Fibroblast of skin of right biceps (primary cell): ENCODE measurements around the gene RXRA.

ENCODE experiments used
- DNase-seq: peaks from one replicate; pipeline ENCODE4 v3.0.0-alpha.2; 2013

The RXRA gene

DNA sequence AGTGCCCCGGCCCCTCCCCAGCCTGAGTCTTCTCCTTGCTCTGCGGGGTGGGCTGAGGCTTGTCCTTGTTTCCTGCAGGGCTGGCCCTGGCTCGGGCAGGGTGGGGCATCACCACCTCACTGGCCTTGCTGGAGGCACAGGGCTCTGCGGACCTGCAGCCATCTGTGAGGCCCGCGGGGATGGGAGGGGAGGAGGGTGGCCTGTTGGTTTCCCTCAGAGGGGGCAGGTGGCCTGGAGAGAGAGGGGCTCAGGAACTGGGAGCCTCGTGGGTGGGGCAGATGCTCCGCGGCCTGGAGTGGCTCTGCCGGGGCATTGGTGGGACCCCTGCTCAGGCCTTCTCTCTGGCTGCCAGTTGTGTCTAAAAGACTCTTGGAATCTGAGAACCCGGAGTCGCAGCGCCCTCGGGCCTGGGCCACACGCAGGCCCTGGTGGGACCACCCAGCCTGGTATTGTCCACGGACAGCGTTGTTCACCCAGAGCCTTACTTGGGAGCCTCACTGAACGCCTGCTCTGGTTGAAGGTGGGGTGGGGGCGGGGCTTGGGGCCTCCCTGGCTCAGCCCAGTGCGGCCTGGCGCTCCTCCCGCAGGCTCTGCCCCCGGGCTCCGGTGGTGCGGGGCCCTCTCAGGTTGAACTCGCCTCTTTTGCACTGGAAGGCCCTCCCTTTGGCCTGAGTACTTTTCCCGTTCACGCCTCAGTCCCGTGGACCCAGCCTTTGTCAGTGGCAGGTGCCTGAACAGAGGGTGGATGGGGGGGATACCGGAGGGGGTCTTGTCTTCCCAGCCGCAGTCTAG is 111.3 kb downstream of the RXRA start:
- DNase-seq: no peak

DNA sequence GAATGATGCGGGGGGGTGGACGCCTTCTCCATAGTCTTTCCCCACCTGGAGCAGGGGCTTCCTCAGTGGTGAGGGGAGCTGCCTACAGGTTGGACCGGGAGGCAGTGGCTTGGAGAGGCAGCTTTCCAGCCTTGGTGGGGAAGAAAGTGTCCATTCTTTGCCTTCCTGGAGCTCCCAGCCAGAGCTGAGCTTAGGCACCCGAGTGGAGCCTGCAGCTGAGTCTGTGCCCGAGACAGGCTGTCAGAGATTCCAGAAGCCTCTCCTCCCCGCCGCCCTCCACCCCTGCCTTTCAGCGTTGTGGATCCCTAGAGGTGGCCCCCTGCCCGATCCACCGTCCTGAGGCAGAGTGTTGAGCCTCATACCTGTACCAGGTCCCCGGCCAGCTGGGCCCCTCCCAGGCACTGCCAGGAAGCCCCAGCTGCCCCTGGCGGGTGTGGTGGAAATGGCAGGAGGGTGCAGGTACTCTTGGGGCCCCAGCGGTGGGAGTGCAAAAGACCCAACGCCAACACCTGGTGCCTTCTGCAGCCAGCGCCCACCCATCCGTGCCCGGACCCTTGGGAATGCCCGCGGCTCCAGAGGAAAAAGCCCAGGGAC is 112.0 kb downstream of the RXRA start:
- no peak for DNase-seq

DNA sequence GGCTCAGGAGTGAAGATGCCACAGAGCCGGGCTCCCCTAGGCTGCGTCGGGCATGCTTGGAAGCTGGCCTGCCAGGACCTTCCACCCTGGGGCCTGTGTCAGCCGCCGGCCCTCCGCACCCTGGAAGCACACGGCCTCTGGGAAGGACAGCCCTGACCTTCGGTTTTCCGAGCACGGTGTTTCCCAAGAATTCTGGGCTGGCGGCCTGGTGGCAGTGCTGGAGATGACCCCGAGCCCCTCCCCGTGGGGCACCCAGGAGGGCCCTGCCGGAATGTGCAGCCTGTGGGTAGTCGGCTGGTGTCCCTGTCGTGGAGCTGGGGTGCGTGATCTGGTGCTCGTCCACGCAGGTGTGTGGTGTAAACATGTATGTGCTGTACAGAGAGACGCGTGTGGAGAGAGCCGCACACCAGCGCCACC is 113.1 kb downstream of the RXRA start:
- no peak for DNase-seq

DNA sequence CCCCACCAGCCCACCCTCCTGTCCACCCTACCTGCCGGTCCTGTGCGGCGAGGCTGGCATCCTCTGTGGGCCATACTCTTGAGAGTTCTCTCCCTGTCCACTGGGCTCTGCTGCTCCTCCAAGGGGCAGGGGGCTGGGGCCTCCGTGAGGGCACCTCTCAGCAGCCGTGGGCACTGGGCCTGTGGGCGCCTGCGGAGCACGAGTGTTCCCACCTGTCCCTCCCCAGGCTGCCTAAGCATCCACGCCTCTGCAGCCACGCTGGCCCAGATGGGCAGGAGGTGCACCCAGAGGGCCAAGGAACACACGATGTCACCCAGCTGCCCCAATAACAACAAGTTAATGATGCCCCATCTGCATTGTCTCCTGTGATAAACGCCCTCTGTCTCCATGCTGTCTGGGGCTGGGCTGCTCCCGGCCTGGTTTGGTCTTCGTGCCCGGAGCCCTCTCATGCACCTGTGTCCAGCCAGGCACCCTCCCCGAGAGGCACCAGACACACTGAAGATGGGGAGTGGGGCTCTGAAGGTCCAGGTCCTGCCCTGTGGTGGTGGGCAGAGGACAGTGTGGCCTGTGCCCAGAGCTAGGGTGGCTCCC is 114.5 kb downstream of the RXRA start:
- DNase-seq: no peak

DNA sequence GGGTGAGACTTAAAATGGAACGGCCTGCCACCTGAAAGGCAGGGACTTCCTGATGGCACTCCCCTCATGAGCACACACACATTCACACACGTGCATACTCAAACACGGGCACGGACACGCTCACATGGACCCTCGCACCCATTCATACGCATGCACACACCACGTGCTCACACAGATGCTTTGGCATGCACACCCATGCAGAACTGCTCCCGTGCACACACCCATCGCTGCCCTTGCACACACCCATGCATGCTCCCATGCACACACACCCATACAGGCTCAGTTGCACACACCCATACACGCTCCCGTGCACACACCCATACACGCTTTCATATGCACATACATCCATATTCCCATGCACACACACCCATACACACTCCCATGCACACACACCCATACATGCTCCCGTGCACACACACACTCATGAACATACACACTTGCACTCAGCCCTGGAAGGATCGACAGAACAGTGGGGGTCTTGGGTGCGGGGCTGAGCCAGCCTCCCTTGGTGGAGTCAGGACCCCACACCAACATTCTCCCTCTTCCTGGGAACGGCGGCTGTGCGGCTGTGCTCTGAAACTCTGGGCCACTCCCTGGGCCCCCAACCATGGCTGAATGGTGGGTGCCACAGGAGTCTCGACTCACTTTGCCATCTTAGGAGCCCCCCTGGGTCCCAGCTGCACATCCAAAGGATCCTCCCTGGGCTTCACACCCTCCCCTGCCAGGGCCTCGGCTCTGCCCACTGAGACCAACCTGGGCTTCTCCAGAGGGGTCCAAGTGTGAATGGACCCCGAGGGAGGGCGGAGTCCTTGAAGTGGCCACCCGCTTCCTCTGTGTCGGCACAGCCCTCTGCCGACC is 115.2 kb downstream of the RXRA start:
- no peak for DNase-seq

DNA sequence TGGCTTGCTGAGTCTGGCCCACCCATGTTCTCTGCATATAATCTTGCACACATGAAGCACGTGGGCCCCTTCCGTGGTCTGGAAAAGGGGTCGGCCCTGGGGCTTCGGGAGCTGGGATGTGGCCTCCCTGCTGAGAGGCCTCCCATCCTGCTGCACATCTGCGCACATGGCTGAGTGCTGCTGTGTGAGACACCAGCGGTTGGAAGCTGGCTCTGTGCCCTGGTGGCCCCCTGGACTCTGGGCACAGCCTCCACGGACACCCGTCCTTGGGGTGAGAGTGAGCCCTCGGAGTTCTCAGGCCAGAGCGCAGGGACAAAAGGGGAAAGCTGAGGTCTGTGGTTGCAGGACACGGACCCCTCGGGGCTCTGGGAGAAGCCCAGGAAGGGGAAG is 115.8 kb downstream of the RXRA start:
- peak; percentile 56 for DNase-seq

DNA sequence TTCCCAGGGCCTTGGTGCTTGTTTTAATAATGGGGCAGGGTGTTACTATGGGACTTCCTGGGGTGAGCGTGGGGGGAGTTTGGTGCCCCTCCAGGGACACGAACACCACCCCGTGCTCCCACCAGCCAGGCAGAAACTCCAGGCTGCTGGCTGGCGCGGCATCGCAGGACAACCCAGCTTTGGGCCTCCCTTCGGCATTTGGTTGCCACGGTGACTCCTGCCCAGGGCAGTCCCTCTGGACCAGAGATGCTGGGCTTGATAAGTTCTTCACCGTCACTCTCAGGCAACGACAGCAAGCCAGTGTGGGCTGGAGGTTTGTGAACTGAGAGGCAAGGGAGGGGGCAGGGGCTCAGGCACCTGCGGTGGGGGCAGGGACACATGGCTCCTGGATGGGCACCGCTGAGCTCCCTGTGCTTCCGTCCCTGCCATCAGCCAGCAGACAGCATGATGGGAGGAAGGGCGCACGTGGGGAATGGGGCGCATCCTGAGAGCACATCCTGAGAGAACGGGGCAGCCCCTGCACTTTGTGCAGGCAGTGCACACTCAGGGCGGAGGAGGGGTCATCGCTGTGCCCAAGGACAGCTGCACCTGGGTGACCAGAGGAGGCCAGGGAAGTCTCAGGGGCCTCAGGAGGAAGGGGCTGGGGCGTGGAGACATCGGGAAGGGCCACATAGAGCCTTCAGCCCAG is 116.4 kb downstream of the RXRA start:
- DNase-seq: peak; percentile 51

DNA sequence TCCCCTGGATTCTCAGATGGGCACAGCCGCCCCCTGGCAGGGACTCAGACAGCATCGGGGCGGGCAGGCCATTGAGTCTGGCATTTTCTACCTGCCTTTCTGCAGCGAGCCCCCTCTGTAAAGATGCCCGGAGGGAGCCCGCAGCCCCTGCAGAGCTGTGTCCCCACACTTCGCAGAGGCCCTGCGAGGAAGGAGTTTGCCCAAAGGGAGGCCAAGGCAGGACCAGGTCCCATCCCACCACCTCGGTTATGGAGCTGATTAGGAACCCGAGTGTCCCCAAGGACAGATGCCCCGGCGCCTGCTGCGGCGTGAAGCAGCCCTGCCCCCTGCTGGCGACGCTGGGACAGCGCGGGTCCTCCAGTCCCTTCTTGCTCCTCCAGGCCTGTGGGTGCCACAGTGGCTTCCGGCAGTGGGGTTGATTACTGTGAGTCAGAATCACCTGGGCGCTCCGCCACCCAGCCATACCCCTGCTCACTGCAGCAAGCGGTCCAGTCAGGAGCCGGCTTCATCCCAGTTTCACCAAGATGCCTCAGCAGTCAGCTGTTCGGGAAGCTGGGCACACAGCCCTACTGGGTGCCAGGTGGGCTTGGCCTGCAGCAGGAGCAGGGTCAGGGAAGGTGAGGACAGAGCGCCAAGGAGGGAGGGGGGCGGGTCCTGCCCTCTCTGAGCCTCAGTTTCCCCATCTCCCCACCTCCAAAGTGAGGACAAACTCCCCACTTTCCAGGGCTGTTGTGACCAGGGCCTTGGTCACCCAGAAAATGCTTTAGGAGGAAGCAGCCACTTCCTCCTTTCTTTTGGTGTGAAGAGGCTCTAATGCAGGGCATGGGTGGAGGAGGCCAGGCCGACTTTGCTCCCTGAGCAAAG is 117.2 kb downstream of the RXRA start:
- peak; percentile 90 for DNase-seq

DNA sequence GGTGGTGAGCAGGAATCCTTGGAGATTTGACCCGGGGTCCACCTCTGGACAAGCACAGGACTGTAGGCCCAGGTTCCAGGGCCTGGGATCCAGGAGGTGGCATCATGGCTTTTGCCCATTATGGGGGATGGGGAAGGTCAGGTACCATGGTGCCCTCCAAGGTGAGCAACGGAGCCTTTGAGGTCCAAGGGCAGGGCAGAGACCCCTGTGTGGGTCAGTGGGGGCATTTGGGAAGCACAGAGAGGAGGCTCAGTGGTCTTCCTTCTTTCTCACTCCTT is 117.7 kb downstream of the RXRA start:
- no peak for DNase-seq

DNA sequence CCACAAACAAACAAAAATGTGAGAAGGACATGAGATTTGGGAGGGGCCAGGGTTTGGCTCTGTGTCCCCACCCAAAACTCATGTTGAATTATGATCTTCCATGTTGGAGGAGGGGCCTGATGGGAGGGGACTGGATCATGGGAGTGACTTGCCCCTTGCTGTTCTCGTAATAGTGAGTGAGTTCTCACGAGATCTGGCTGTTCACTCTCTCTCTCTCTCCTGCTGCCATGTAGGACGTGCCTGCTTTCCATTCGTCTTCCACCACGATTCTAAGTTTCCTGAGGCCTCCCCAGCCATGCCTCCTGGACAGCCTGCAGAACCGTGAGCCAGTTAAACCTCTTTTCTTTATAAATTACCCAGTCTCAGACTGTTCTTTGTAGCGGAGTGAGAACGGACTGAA is 118.7 kb downstream of the RXRA start:
- DNase-seq: no peak

DNA sequence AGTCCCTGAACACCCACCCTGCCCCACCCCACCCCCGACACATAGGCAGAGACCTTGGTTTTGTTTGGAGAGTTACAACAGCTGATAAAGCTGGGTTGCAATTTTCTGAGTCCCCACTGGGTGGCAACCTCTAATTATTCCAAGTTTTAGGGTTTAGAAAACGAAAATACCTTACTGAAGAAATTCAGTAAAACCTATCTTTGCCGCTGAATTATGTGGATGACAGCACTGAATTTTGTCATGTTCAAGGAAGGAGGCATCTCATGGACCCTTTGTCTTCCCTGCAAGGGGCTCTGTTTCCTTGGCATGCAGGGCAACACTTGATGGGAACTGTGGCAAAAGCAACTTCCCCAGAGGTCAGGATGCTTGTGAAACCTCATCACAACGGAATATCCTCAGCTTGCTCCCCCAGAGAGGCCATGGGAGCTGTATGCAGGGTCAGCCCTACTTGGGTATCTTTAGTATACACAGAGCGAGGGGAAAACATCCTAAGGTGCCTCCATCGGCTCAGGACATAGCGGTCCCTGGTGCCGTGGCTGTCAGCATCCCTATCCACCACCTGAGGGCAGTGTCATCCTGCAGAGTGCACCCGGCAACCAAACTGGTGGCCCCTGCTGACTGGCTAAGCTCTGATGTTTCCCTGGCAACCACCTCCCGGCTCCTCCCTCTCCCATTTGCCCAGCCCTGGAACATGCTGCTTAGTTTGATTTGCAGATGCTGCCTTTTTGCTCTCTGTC is 123.1 kb downstream of the RXRA start:
- DNase-seq: peak; percentile 94

DNA sequence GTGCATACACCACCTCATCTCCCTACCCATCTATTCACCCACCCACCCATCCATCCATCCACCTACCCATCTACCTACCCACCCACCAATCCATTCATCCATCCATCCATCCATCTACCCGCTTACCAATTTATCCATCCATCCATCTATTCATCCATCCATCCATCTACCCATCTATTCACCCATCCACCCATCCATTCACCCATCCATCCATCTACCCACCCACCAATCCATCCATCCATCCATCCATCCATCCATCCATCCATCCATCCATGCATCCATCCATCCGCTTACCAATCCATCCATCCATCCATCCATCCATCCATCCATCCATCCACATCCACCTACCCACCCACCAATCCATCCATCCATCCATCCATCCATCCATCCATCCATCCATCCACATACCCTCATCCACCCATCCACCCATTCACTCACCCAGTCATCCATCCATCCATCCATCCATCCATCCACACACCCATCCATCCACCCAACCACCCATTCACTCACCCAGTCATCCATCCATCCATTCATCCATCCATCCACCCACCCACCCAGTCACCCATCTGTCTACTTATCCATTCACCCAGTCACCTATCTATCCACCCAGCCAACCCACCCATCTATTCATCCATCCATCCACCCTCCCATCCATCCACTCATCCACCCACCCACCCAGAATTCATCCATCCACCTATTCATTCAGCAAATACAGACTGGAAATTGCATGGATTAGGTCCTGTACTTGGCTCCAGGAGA is 125.6 kb downstream of the RXRA start:
- no peak for DNase-seq

DNA sequence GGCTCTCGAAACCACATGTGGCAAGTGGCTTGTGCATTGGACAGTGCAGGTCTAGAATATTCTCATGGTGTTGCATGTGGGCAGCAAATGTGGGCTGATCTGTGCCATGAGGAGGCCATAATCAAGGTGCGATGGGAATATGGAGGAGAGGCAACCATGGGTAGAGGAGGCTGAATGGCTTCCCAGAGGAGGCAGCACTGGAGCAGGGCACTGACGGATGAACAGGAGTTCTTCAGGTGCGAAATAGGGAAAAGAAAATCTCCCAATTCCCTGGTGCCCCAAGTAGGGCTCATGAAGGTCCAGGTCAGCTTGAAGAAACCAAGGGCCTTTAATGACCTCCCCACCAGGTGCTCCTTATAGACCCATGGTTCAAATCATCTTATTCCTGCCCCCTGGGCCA is 126.5 kb downstream of the RXRA start:
- no peak for DNase-seq

DNA sequence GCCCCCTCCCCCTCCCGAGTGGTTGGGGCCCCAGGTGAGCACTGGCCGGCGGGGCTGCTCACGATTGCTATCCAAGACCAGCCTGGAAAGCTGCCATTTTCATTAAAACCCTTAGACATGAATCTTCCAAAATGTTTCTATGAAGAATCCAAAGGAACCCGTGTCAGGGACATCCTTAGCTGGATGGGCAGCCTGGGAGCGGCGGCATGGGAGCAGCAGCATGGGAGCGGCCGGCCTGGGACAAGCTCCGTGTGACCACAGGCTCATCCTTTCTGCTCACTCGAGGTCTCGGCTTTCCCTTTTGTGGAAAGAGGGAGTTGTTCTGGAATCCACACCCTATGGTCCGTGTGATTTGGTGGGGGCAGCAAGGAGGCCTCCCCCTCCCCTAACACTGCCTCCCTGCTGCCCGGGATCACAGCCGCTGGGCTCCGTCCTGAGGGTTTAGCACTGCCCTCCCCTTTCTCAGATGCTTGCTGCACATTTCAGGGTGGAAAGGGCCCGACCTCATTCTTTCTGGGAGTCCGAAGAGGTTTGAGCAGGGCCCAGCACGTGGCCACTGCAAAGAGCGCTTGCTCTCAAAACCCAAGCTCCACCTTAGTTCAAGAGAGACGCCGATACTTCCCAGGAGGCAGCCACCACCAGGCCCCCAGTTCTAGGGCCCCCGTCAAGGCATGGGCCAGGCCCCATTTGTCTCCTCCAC is 127.7 kb downstream of the RXRA start:
- no peak for DNase-seq

DNA sequence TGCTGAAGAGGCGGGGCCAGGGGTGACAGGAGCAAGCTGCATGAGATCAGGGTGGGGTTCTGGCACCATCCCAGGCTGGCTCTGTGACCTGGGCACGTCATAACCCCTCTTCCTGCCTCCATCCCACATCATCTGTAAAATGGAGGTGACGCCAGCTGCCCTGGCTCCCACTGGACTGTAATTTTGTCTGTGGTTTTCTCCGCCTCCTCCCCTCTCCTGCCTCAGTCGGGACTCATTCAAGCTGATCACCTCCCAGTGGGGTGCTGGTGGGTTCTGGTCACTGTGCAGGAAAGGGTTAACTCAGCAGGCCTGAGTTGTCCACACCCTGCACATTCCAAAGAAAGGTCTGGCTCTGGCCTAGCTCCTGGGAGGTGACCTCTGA is 128.2 kb downstream of the RXRA start:
- DNase-seq: no peak

DNA sequence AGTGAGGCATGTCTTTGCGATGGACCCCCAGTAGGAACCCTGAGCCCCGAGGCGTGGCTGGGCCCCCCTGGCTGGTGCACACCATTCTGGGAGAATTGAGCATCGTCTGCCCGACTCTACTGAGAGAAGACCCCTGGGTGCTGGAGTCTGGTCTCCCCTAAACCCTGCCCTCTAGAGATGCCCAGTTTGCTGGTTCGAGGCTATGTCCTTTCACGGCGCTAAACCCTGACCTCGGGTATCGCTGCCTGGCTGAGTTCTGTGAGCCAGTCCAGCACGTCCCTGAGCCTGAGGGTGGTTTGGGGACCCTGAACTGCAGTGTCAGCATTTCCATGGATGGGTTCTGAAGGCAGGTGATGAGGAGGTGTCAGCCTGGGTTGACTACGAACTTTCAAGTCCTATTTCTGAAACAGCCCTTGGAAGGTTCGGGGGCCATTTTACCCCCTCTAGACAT is 128.8 kb downstream of the RXRA start:
- DNase-seq: no peak

DNA sequence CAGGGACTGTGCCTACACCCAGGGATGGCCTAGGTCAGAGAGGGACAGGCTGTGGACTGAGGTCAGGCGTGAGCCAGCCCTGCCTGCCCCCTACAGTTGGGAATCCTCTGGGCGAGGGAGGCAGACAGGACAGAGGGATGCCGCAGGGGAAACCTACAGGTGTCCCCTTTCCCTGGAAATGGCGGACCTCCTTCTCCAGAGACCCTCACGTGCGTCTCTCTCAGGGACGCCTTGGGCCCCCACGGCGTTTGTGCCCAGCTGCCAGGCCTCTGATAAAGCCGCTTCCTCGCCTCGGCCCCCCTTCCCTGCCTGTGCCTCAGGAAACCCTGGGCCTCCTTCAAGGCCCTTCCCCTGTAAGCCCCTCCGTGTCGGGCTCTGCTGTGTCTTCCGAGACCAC is 129.3 kb downstream of the RXRA start:
- DNase-seq: no peak

DNA sequence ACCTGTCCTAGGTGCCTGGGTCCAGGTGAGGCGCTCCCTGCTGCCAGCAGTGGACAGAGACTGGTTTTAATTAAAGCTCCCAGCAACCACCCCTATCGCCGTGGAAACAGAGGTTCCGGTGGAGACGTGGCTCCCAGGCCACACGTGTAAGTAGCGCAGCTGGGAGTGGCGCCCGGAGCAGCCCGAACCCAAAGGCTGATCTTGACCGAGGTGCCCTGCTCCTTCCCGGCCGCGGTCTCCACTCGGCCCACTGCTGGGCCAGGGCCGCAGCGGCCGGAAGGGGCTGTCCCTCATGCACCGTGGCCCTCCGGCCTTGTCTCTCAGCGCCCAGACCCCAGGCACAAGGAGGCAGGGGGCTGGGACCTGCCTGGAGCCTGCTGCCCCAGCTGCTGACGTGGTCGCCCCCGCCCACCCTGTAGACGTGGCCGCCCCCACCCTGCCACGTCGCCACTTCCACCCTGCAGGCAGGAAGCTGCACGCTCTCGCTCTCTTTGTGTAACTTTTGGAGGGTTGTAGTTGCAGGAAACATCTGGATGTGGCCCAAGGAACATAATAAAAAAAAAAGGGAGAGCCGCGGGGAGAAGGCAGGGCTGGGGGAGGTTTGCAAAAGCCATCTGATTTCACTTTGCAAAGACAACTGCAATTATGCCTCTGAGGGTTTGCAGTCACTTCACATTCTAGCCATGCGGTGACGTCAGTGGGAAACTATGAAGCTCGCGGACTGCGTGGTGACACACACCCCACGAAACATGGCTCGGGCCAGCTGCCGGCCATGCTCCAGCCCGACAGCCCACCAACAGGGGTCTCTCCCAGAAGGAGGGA is 129.9 kb downstream of the RXRA start:
- DNase-seq: peak; percentile 100

DNA sequence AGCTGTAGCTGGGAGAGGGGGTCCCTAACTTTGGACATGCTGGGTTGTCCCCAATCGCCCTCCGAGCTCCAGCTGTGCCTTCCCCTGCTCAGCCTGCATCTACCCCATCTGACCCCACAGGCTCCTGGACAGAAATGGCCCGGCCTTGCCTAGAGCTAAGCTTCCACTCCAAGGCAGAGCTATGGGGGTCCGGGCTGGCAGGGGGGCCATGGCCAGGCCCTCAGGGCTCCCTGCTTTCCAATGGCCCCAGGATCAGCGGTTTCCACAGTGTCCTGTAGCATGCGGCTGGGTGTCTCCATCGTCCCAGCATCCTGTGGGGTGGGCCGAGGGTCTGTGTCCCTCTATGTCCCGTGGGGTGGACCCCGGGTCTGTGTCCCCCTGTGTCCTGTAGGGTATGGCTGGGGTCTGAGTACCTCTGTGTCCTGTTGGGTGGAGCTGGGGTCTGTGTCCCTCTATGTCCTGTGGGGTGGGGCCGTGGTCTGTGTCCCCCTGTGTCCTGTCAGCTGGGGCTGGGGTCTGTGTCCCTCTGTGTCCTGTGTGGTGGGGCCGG is 130.6 kb downstream of the RXRA start:
- DNase-seq: no peak
